Measurements from ENCODE around the gene MAT1A.

DNA sequence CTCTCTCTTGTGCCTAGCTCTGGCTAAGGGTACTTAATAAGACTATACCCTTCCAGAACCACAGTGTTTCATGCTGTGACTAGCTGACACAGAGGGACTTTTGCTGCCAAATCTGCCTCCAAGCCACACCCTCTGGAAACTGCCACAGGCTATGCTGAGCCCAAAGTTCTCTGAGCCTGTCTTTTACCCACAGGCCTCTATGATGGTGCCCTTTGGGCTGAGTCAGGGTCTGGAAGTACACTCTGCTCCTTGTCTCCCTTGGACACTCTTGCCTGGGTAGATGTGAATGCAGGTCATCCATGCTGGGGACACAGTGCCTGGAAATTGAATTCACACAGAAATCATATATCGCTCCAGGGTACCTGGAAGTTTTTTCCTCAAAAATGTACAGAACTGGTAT lies 44.5 kb upstream of the MAT1A start:
- TF ChIP-seq, protein P1, sequence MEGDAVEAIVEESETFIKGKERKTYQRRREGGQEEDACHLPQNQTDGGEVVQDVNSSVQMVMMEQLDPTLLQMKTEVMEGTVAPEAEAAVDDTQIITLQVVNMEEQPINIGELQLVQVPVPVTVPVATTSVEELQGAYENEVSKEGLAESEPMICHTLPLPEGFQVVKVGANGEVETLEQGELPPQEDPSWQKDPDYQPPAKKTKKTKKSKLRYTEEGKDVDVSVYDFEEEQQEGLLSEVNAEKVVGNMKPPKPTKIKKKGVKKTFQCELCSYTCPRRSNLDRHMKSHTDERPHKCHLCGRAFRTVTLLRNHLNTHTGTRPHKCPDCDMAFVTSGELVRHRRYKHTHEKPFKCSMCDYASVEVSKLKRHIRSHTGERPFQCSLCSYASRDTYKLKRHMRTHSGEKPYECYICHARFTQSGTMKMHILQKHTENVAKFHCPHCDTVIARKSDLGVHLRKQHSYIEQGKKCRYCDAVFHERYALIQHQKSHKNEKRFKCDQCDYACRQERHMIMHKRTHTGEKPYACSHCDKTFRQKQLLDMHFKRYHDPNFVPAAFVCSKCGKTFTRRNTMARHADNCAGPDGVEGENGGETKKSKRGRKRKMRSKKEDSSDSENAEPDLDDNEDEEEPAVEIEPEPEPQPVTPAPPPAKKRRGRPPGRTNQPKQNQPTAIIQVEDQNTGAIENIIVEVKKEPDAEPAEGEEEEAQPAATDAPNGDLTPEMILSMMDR (IDR thresholded peaks at IDR 0.05), result no peak
- TF ChIP-seq POLR2A (IDR thresholded peaks at IDR 0.05), result no peak
